H1 (cell line): ENCODE measurements around the gene IREB2. TPM values are rescaled to one million over a fixed set of nuclear protein-coding genes. Genes with fewer than 3 reads are reported as not detected.

Source experiments
- CTCF ChIA-PET: fragments of 300-600 bp; sonication (Branson Sonifier 250); formaldehyde crosslinking; loops from one replicate; lab custom pipeline; 2021; ENCODE audit not compliant: partially characterized antibody; lab: Charles Lee
- POLR2A ChIA-PET: fragments of 300-600 bp; sonication (Branson Sonifier 250); formaldehyde crosslinking; loops from one replicate; lab custom pipeline; 2021; ENCODE audit warnings: inconsistent platforms; ENCODE audit not compliant: partially characterized antibody; lab: Charles Lee
- DNase-seq, 2 experiments: peaks; one replicate each; pipeline versions ENCODE4 v3.0.0 to v3.0.0-alpha.2; 2010 to 2022; ENCODE audit warnings: low spot score in 2 of 2, low read depth in 1 of 2, mixed read lengths in 1 of 2
- FAIRE-seq: peaks from 2 replicates; lab custom pipeline; 2011; peaks lifted over from hg19 to GRCh38; lab: Jason Lieb, UNC
- H2AFZ ChIP-seq: 2 replicates; pipeline ENCODE4 v1.8.1; 2012; ENCODE audit warnings: low read length, inconsistent platforms
- H2AK5ac ChIP-seq: 2 replicates; pipeline ENCODE4 v1.6.1; 2013; ENCODE audit warnings: low read depth, low read length
- H2BK120ac ChIP-seq: replicated peaks from 2 replicates; pipeline ENCODE3; 2013; ENCODE audit warnings: low read depth, low read length, inconsistent platforms
- H2BK12ac ChIP-seq: 2 replicates; pipeline ENCODE4 v1.6.1; 2013; ENCODE audit warnings: low read depth, low read length
- H2BK15ac ChIP-seq: 2 replicates; pipeline ENCODE4 v1.6.1; 2013; ENCODE audit warnings: low read length
- H2BK20ac ChIP-seq: 2 replicates; pipeline ENCODE4 v1.6.1; 2013; ENCODE audit warnings: low read length
- H2BK5ac ChIP-seq: 2 replicates; pipeline ENCODE4 v1.6.1; 2013; ENCODE audit warnings: low read depth, low read length
- H3K14ac ChIP-seq: 2 replicates; pipeline ENCODE4 v1.6.1; 2013; ENCODE audit warnings: inconsistent platforms; ENCODE audit not compliant: insufficient read length
- H3K18ac ChIP-seq: 2 replicates; pipeline ENCODE4 v1.6.1; 2013; ENCODE audit warnings: low read length; ENCODE audit errors: extremely low read depth
- H3K23ac ChIP-seq: 2 replicates; pipeline ENCODE4 v1.6.1; 2013; ENCODE audit warnings: inconsistent platforms; ENCODE audit not compliant: insufficient read length
- H3K23me2 ChIP-seq: 2 replicates; pipeline ENCODE4 v1.6.1; 2013; ENCODE audit warnings: low read depth, low read length
- H3K27ac ChIP-seq: 2 replicates; pipeline ENCODE4 v1.6.1; 2011; ENCODE audit warnings: low read depth, low read length, inconsistent platforms
- H3K27me3 ChIP-seq, 4 experiments: replicated peaks in 1 of 4; 1 replicate in 1 of 4; 2 replicates in 3 of 4; pipeline versions ENCODE4 v1.6.1 to v1.8.1; 2011 to 2013; ENCODE audit warnings: low read length in 3 of 4, mild to moderate bottlenecking in 3 of 4, inconsistent platforms in 2 of 4, mixed read lengths in 2 of 4, moderate library complexity in 1 of 4; ENCODE audit not compliant: control insufficient read depth in 3 of 4, insufficient read depth in 3 of 4; ENCODE audit errors: extremely low read depth in 1 of 4
- H3K36me3 ChIP-seq, 4 experiments: 2 replicates each; pipeline versions ENCODE4 v1.6.1 to v1.8.1; 2011 to 2013; ENCODE audit warnings: mild to moderate bottlenecking in 4 of 4, low read length in 3 of 4, moderate library complexity in 2 of 4, control low read depth in 1 of 4, inconsistent platforms in 1 of 4; ENCODE audit not compliant: insufficient read depth in 4 of 4, control insufficient read depth in 2 of 4
- H3K4ac ChIP-seq: replicated peaks from 2 replicates; pipeline ENCODE3; 2013; ENCODE audit warnings: low read length, low read depth, mixed read lengths, inconsistent platforms; ENCODE audit not compliant: insufficient read length
- H3K4me1 ChIP-seq, 4 experiments: replicated peaks in 1 of 4; 1 replicate in 1 of 4; 2 replicates in 3 of 4; pipeline versions ENCODE4 v1.6.1 to v1.8.1; 2011 to 2013; ENCODE audit warnings: low read length in 3 of 4, inconsistent platforms in 2 of 4, mixed read lengths in 1 of 4; ENCODE audit not compliant: insufficient read depth in 4 of 4, control insufficient read depth in 3 of 4
- H3K4me2 ChIP-seq, 2 experiments: 2 replicates each; pipeline versions ENCODE4 v1.6.1 to v1.8.1; 2011 to 2013; ENCODE audit warnings: low read depth in 2 of 2, low read length in 2 of 2, control low read depth in 1 of 2, inconsistent platforms in 1 of 2, mild to moderate bottlenecking in 1 of 2; ENCODE audit not compliant: insufficient read depth in 1 of 2
- H3K4me3 ChIP-seq, 4 experiments: fragments of 200-600, 300-600 bp in 1 of 4; sonication (generic), shearing (Covaris generic), sonication (Bioruptor Twin) in 1 of 4; 2 replicates each; pipeline versions ENCODE4 v1.5.1 to v1.8.1; 2011 to 2016; ENCODE audit warnings: low read length in 4 of 4, low read depth in 3 of 4, control low read depth in 2 of 4, inconsistent platforms in 2 of 4, mild to moderate bottlenecking in 2 of 4, mixed read lengths in 1 of 4, moderate library complexity in 1 of 4; ENCODE audit not compliant: insufficient read depth in 2 of 4; ENCODE audit errors: extremely low read depth in 1 of 4
- H3K56ac ChIP-seq: replicated peaks from 2 replicates; pipeline ENCODE3; 2013; ENCODE audit warnings: low read depth, mild to moderate bottlenecking, mixed read lengths, low read length, inconsistent platforms; ENCODE audit not compliant: insufficient read length
- H3K79me1 ChIP-seq: 2 replicates; pipeline ENCODE4 v1.6.1; 2013; ENCODE audit warnings: low read depth, low read length, control low read depth
- H3K79me2 ChIP-seq, 2 experiments: 2 replicates each; pipeline versions ENCODE4 v1.6.1 to v1.8.1; 2012 to 2013; ENCODE audit warnings: low read length in 2 of 2, mild to moderate bottlenecking in 2 of 2, inconsistent platforms in 1 of 2; ENCODE audit not compliant: insufficient read depth in 2 of 2, control insufficient read depth in 1 of 2
- H3K9ac ChIP-seq, 4 experiments: replicated peaks in 1 of 4; 1 replicate in 1 of 4; 2 replicates in 3 of 4; pipeline versions ENCODE4 v1.6.1 to v1.8.1; 2011 to 2013; ENCODE audit warnings: low read depth in 3 of 4, low read length in 3 of 4, control low read depth in 2 of 4, mild to moderate bottlenecking in 2 of 4, moderate library complexity in 2 of 4, inconsistent platforms in 1 of 4; ENCODE audit errors: extremely low read depth in 1 of 4
- H3K9me3 ChIP-seq, 2 experiments: 2 replicates each; pipeline versions ENCODE4 v1.6.1 to v1.8.1; 2012 to 2013; ENCODE audit warnings: mild to moderate bottlenecking in 2 of 2, moderate library complexity in 2 of 2, control low read depth in 1 of 2, inconsistent platforms in 1 of 2, low read depth in 1 of 2, low read length in 1 of 2, mixed read lengths in 1 of 2; ENCODE audit not compliant: insufficient read depth in 2 of 2
- H4K20me1 ChIP-seq, 2 experiments: replicated peaks in 1 of 2; 2 replicates each; pipeline versions ENCODE3 to v1.8.1; 2011 to 2013; ENCODE audit warnings: inconsistent platforms in 2 of 2, low read length in 2 of 2, mild to moderate bottlenecking in 1 of 2; ENCODE audit not compliant: insufficient read depth in 2 of 2, control insufficient read depth in 1 of 2
- H4K5ac ChIP-seq: 2 replicates; pipeline ENCODE4 v1.6.1; 2013; ENCODE audit warnings: low read length, low read depth, mixed read lengths, inconsistent platforms; ENCODE audit not compliant: insufficient read length
- H4K8ac ChIP-seq: 2 replicates; pipeline ENCODE4 v1.8.0; 2013; ENCODE audit warnings: mild to moderate bottlenecking, moderate library complexity, low read length, inconsistent platforms; ENCODE audit not compliant: insufficient read depth; ENCODE audit errors: extremely low read depth
- H4K91ac ChIP-seq: replicated peaks from 2 replicates; pipeline ENCODE3; 2013; ENCODE audit warnings: low read length, mixed read lengths, inconsistent platforms; ENCODE audit not compliant: insufficient read length
- ATF2 ChIP-seq: IDR thresholded peaks from 2 replicates; pipeline ENCODE4 v1.6.1; 2012; ENCODE audit warnings: low read length, inconsistent platforms
- BACH1 ChIP-seq: IDR thresholded peaks from 2 replicates; pipeline ENCODE4 v1.6.1; 2012; ENCODE audit warnings: low read length, improper control_type of control experiment
- CHD2 ChIP-seq: IDR thresholded peaks from 2 replicates; pipeline ENCODE4 v1.6.1; 2012; ENCODE audit warnings: low read length, improper control_type of control experiment
- E2F6 ChIP-seq: IDR thresholded peaks from 2 replicates; pipeline ENCODE4 v1.6.1; 2012; ENCODE audit warnings: inconsistent platforms
- GABPA ChIP-seq: IDR thresholded peaks from 2 replicates; pipeline ENCODE4 v1.6.1; 2011; ENCODE audit warnings: mild to moderate bottlenecking, low read length, moderate library complexity, borderline replicate concordance; ENCODE audit not compliant: insufficient read depth
- POLR2A ChIP-seq, 2 experiments: IDR thresholded peaks; 1 replicate in 1 of 2; 2 replicates in 1 of 2; pipeline ENCODE4 v1.6.1; 2011; ENCODE audit warnings: low read depth in 2 of 2, low read length in 2 of 2, mild to moderate bottlenecking in 2 of 2; ENCODE audit errors: control extremely low read depth in 1 of 2
- POLR2AphosphoS5 ChIP-seq: IDR thresholded peaks from 2 replicates; pipeline ENCODE4 v1.6.1; 2011; ENCODE audit warnings: low read depth, low read length
- POU5F1 ChIP-seq: IDR thresholded peaks from 2 replicates; pipeline ENCODE4 v1.6.1; 2011; ENCODE audit warnings: low read depth, mild to moderate bottlenecking, low read length, moderate library complexity
- RNF2 ChIP-seq: fragments of 200-900, 300-1000 bp; sonication (generic); IDR thresholded peaks from 2 replicates; pipeline ENCODE4 v1.7.1; 2016; ENCODE audit warnings: borderline replicate concordance, low read depth, mild to moderate bottlenecking, antibody characterized with exemption, low read length; ENCODE audit not compliant: poor library complexity, severe bottlenecking; ENCODE audit errors: missing control alignments
- TAF7 ChIP-seq: optimal IDR thresholded peaks from 2 replicates; pipeline ENCODE3; 2011; ENCODE audit warnings: low read depth, mild to moderate bottlenecking, inconsistent platforms, low read length, moderate library complexity, borderline replicate concordance
- WGBS, 2 experiments: shearing (Covaris generic) in 1 of 2; methylation state at CpG; one replicate each; pipeline versions ENCODE4 v1.1.6 to v1.1.7; 2013 to 2015; ENCODE audit warnings: low lambda C conversion rate in 2 of 2, mixed read lengths in 2 of 2, inconsistent platforms in 1 of 2, low coverage in 1 of 2, missing lambda C conversion rate in 1 of 2; ENCODE audit not compliant: insufficient replicate concordance in 2 of 2, insufficient coverage in 1 of 2, insufficient read length in 1 of 2; ENCODE audit errors: extremely low coverage in 1 of 2, missing lambda C conversion rate in 1 of 2; 5-methylcytosine and 5-hydroxymethylcytosine counted together
- polyA plus RNA-seq, 7 experiments: library from polyadenylated mRNA; depleted of rRNA in 3 of 7; stranded (reverse) in 5 of 7; unstranded in 2 of 7; fragments of >200 nt in 5 of 7; fragments of 200-250 nt in 2 of 7; gene quantifications; 1 replicate in 5 of 7; 2 replicates in 1 of 7; 4 replicates in 1 of 7; pipeline versions ENCODE4 v1.2.1 to v1.2.3, GENCODE V29; 2011 to 2013; ENCODE audit warnings: missing spikeins in 2 of 7, mixed read lengths in 2 of 7
- total RNA-seq: library from RNA; stranded (reverse); fragmentation: NEBNext Ultra II Directional; extraction: Animal tissue kit (Norgen Biotek cat#: 25700); gene quantifications from 2 replicates; pipeline ENCODE4 v1.2.1, GENCODE V29; 2021

Gene IREB2
- total and polyA plus RNA-seq, 2 of the 8 experiments (the other 6 are each of a cell fraction or from before 2014, with no cell fraction given): 21.0 to 103 TPM

- Histone ChIP-seq H3K4me2 (no peak overlapping the region), H3K23ac (no peak overlapping the region), H3K79me1 (peaks cover 17% of the 10 kb centered on the region), H4K20me1 (peaks cover 10 to 11% of the 10 kb centered on the region in 2 experiments), H4K91ac (no peak overlapping the region), H2BK12ac (no peak overlapping the region), H2BK20ac (no peak overlapping the region), H4K8ac (no peak overlapping the region), H2BK120ac (no peak overlapping the region), H3K23me2 (no peaks in the 10 kb centered on the region), H3K14ac (no peak overlapping the region), H3K9me3 (no peaks in the 10 kb centered on the region), H3K36me3 (peaks cover 2 to 29% (median 19%) of the 10 kb centered on the region in 4 experiments; a peak in 6 of 8 replicates), H3K4ac (no peak overlapping the region), H2AFZ (no peak overlapping the region), H3K27ac (no peak overlapping the region), H2BK15ac (no peak overlapping the region), H3K79me2 (peaks cover 10 to 98% of the 10 kb centered on the region in 2 experiments), H3K27me3 (no peaks in the 10 kb centered on the region), H3K9ac (no peak overlapping the region), H2BK5ac (no peak overlapping the region), H3K18ac (no peak overlapping the region), H3K4me1 (no peaks in the 10 kb centered on the region; a peak in 1 of 7 replicates), H4K5ac (no peak overlapping the region), H3K56ac (no peak overlapping the region), H2AK5ac (no peak overlapping the region), H3K4me3 (no peak overlapping the region)
- ChIA-PET CTCF (interaction anchor here (0.6 to 1.9 kb wide), 7 partner anchors 9 to 1005 kb away, joined by 3 to 6 read pairs (median 4); partner anchors contain the start of gene IREB2), POLR2A (interaction anchor here (0.5 to 6.8 kb wide), 4 partner anchors 9 to 237 kb away, joined by 3 to 51 read pairs (median 4); partner anchors contain the start of gene IREB2)
- 86% methylated on average over 4 of the region's 4 CpGs; no CpG with 5 or more reads in 1 of the 2 experiments for WGBS, 2 experiments
- FAIRE-seq (no peak), DNase-seq (no peak)
- no peak for TF ChIP-seq E2F6
- TF ChIP-seq POLR2A (IDR thresholded peaks at IDR 0.05; ENCODE audit: control extremely low read depth in 1 of 2, low read depth in 2 of 2, low read length in 2 of 2): no peak
- no peak for TF ChIP-seq RNF2
- no peak for TF ChIP-seq CHD2
- TF ChIP-seq TAF7: no peak
- no peak for TF ChIP-seq GABPA
- no peak for TF ChIP-seq ATF2
- no peak for TF ChIP-seq POU5F1
- TF ChIP-seq POLR2AphosphoS5: no peak
- TF ChIP-seq BACH1: no peak
These were observed 10.6 kb downstream of the IREB2 start for GRCh38 chr15:78448441-78449219.
